ENCODE measurements around the gene HENMT1.
A peak's percentile ranks its signal among the peaks of the same experiment; 100 is the strongest.

The HENMT1 gene

DNA sequence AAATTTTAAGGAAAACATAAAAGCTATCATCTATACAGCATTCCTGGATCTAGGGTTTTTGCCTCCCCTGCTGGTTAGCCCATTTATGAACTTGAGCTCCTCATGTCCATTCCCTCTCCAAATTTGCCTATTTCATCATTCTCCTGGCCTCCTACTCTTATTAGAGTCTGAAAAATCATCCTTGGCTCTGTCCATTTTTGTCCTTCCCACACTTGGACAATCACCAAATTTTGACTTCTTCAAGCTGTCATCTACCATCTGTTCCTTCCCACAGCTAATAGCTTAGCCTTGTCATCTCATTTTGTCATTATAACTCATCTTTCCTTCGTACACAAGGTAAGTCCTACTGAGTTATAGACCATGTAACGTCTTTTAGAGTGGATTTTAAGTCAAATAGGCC lies 2.2 kb upstream of the HENMT1 start (continued):
- no peak for TF ChIP-seq REST (tag by site-specific recombination; IDR thresholded peaks at IDR 0.05)
- no peak for TF ChIP-seq INSM2 (tag by site-specific recombination; IDR thresholded peaks at IDR 0.05)
- TF ChIP-seq, protein P1, sequence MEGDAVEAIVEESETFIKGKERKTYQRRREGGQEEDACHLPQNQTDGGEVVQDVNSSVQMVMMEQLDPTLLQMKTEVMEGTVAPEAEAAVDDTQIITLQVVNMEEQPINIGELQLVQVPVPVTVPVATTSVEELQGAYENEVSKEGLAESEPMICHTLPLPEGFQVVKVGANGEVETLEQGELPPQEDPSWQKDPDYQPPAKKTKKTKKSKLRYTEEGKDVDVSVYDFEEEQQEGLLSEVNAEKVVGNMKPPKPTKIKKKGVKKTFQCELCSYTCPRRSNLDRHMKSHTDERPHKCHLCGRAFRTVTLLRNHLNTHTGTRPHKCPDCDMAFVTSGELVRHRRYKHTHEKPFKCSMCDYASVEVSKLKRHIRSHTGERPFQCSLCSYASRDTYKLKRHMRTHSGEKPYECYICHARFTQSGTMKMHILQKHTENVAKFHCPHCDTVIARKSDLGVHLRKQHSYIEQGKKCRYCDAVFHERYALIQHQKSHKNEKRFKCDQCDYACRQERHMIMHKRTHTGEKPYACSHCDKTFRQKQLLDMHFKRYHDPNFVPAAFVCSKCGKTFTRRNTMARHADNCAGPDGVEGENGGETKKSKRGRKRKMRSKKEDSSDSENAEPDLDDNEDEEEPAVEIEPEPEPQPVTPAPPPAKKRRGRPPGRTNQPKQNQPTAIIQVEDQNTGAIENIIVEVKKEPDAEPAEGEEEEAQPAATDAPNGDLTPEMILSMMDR (tag by site-specific recombination; IDR thresholded peaks at IDR 0.05), result no peak
- TF ChIP-seq ZBTB20 (tag by site-specific recombination; IDR thresholded peaks at IDR 0.05), result no peak
- no peak for TF ChIP-seq MEIS1 (CRISPR knock-in tag; IDR thresholded peaks at IDR 0.05; ENCODE audit: borderline replicate concordance)
- no peak for TF ChIP-seq ZSCAN30 (tag by site-specific recombination; IDR thresholded peaks at IDR 0.05)
- TF ChIP-seq YY1 (tag by site-specific recombination; IDR thresholded peaks at IDR 0.05), result no peak
- TF ChIP-seq ZNF629 (tag by site-specific recombination; IDR thresholded peaks at IDR 0.05), result no peak

- ChIA-PET POLR2A (no interaction called here), CTCF (interaction anchor here (1.8 kb wide), 1 partner anchor 14 kb away, joined by 5 read pairs; no protein-coding TSS in a partner anchor)
- Histone ChIP-seq H3K4me1 (ENCODE audit: control insufficient read depth, insufficient read depth, low read length) (no peaks in the 10 kb centered on the region; the same call in 1 of the 2 replicates), H3K4me3 (ENCODE audit: low read depth, low read length) (no peak overlapping the region), H3K27ac (ENCODE audit: extremely low read depth, low read depth, low read length) (no peak overlapping the region), H3K9me3 (ENCODE audit: control insufficient read depth, insufficient read depth, low read depth, low read length) (no peaks in the 10 kb centered on the region), H3K36me3 (ENCODE audit: control insufficient read depth in 2 of 2, insufficient read depth in 1 of 2, low read length in 2 of 2) (no peaks in the 10 kb centered on the region)
- TF ChIP-seq, protein P2, sequence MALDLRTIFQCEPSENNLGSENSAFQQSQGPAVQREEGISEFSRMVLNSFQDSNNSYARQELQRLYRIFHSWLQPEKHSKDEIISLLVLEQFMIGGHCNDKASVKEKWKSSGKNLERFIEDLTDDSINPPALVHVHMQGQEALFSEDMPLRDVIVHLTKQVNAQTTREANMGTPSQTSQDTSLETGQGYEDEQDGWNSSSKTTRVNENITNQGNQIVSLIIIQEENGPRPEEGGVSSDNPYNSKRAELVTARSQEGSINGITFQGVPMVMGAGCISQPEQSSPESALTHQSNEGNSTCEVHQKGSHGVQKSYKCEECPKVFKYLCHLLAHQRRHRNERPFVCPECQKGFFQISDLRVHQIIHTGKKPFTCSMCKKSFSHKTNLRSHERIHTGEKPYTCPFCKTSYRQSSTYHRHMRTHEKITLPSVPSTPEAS (tag by site-specific recombination; IDR thresholded peaks at IDR 0.05), result peak; percentile 56; the same call in 1 of the 2 replicates
- no peak for TF ChIP-seq ZFHX2 (tag by site-specific recombination; conservative IDR thresholded peaks at IDR 0.05)
These were observed 3.4 kb downstream of the HENMT1 start for GRCh38 chr1:108657356-108658080.

GRCh38 chr1:108653431-108654105 lies 7.3 kb downstream of the HENMT1 start:
- Histone ChIP-seq H3K36me3 (ENCODE audit: control insufficient read depth in 2 of 2, insufficient read depth in 1 of 2, low read length in 2 of 2) (no peaks in the 10 kb centered on the region), H3K4me1 (ENCODE audit: control insufficient read depth, insufficient read depth, low read length) (no peaks in the 10 kb centered on the region; the same call in 1 of the 2 replicates), H3K4me3 (ENCODE audit: low read depth, low read length) (no peak overlapping the region), H3K9me3 (ENCODE audit: control insufficient read depth, insufficient read depth, low read depth, low read length) (no peaks in the 10 kb centered on the region), H3K27ac (ENCODE audit: extremely low read depth, low read depth, low read length) (no peak overlapping the region)
- ChIA-PET CTCF (no interaction called here), POLR2A (no interaction called here)
- TF ChIP-seq ZBTB20 (tag by site-specific recombination; IDR thresholded peaks at IDR 0.05) (no peak), ZNF792 (tag by site-specific recombination; IDR thresholded peaks at IDR 0.05) (no peak), SCRT1 (tag by site-specific recombination; IDR thresholded peaks at IDR 0.05; ENCODE audit: borderline replicate concordance) (no peak), ZNF837 (tag by site-specific recombination; IDR thresholded peaks at IDR 0.05) (no peak), ZNF521 (tag by site-specific recombination; IDR thresholded peaks at IDR 0.05) (no peak), INSM2 (tag by site-specific recombination; IDR thresholded peaks at IDR 0.05) (no peak)
- TF ChIP-seq, protein P3, sequence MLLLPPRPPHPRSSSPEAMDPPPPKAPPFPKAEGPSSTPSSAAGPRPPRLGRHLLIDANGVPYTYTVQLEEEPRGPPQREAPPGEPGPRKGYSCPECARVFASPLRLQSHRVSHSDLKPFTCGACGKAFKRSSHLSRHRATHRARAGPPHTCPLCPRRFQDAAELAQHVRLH (tag by site-specific recombination; IDR thresholded peaks at IDR 0.05), result no peak

Measured in HEK293 (cell line).